HepG2 (cell line): ENCODE results near the gene BHLHE41. TPM values are rescaled to one million over a fixed set of nuclear protein-coding genes. Genes with fewer than 3 reads are reported as not detected.

Experiments used
- ATAC-seq: fragments of 200-7000 bp; cut with Tn5 transposase; 3 replicates; pipeline ENCODE4 v1.9.1; 2020; ENCODE audit warnings: mild to moderate bottlenecking, moderate library complexity
- BruUV-seq: library from RNA; stranded (reverse); fragments of 400-500 nt; replicated peaks from 2 replicates; lab custom pipeline; 2021; lab: Mats Ljungman, UMichigan
- CTCF ChIA-PET: fragments of 300-600 bp; formaldehyde crosslinking; extraction: SDS; loops from one replicate; lab custom pipeline; 2021; ENCODE audit warnings: low total read pairs, inconsistent platforms, low intra/inter-chr PET ratio; lab: Yijun Ruan, JAX
- POLR2A ChIA-PET: fragments of 350-600 bp; sonication (Branson Sonifier 250); formaldehyde crosslinking; loops from one replicate; lab custom pipeline; 2020; ENCODE audit warnings: antibody characterized with exemption, inconsistent platforms; lab: Yijun Ruan, JAX
- DNase-seq: peaks from one replicate; pipeline ENCODE4 v3.0.0-alpha.2; 2015; ENCODE audit warnings: low spot score
- FAIRE-seq: peaks from 3 replicates; lab custom pipeline; 2011; peaks lifted over from hg19 to GRCh38; lab: Jason Lieb, UNC
- H2AFZ ChIP-seq: one replicate; pipeline ENCODE4 v1.6.1; 2011; ENCODE audit warnings: low read length, inconsistent platforms
- H3K27ac ChIP-seq: fragments of 300-600 bp; 3 replicates; pipeline ENCODE4 v1.8.0; 2011; ENCODE audit warnings: mixed run types, mild to moderate bottlenecking, mixed read lengths, low read length, inconsistent platforms; ENCODE audit not compliant: insufficient read depth; ENCODE audit errors: extremely low read length
- H3K27me3 ChIP-seq, 2 experiments: fragments of 200-600 bp in 1 of 2; 2 replicates in 1 of 2; 3 replicates in 1 of 2; pipeline versions ENCODE4 v1.6.0 to v1.8.0; 2011; ENCODE audit warnings: low read length in 2 of 2, mild to moderate bottlenecking in 2 of 2, moderate library complexity in 2 of 2, inconsistent platforms in 1 of 2; ENCODE audit not compliant: insufficient read depth in 2 of 2, control insufficient read depth in 1 of 2
- H3K36me3 ChIP-seq, 2 experiments: fragments of 200-600 bp in 1 of 2; replicated peaks in 1 of 2; 2 replicates in 1 of 2; 3 replicates in 1 of 2; pipeline versions ENCODE4 v1.5.1 to v1.8.0; 2011; ENCODE audit warnings: low read length in 2 of 2, inconsistent platforms in 1 of 2; ENCODE audit not compliant: insufficient read depth in 2 of 2, control insufficient read depth in 1 of 2
- H3K4me1 ChIP-seq: 2 replicates; pipeline ENCODE4 v1.5.1; 2012; ENCODE audit warnings: low read length, inconsistent platforms; ENCODE audit not compliant: insufficient read depth
- H3K4me2 ChIP-seq: 2 replicates; pipeline ENCODE4 v1.6.0; 2011; ENCODE audit warnings: low read depth, low read length, inconsistent platforms
- H3K4me3 ChIP-seq, 3 experiments: fragments of 200-600 bp in 1 of 3; sonication (generic), shearing (Covaris generic) in 1 of 3; replicated peaks in 1 of 3; 2 replicates each; pipeline ENCODE4 v1.5.1; 2011 to 2016; ENCODE audit warnings: low read length in 3 of 3, inconsistent platforms in 2 of 3, low read depth in 2 of 3, mild to moderate bottlenecking in 2 of 3, control low read depth in 1 of 3, mixed read lengths in 1 of 3; ENCODE audit not compliant: insufficient read depth in 1 of 3
- H3K79me2 ChIP-seq: one replicate; pipeline ENCODE4 v1.6.1; 2011; ENCODE audit warnings: low read length, inconsistent platforms; ENCODE audit not compliant: insufficient read depth
- H3K9ac ChIP-seq: 2 replicates; pipeline ENCODE4 v1.6.0; 2011; ENCODE audit warnings: mild to moderate bottlenecking, low read depth, low read length, inconsistent platforms; ENCODE audit not compliant: insufficient read depth
- H3K9me3 ChIP-seq: 2 replicates; pipeline ENCODE4 v1.5.1; 2012; ENCODE audit warnings: mild to moderate bottlenecking, low read length
- H4K20me1 ChIP-seq: 2 replicates; pipeline ENCODE4 v1.6.0; 2011; ENCODE audit warnings: inconsistent platforms, mild to moderate bottlenecking, low read length, moderate library complexity; ENCODE audit not compliant: insufficient read depth
- ARID2 ChIP-seq: sonication (generic); formaldehyde crosslinking; IDR thresholded peaks from 2 replicates; pipeline ENCODE4 v1.8.1; 2022; ENCODE audit warnings: mild to moderate bottlenecking, missing genetic modification reagents, borderline replicate concordance
- CEBPB ChIP-seq: IDR thresholded peaks from 2 replicates; pipeline ENCODE4 v1.6.1; 2011; ENCODE audit warnings: low read depth, low read length, improper control_type of control experiment, borderline replicate concordance
- GFI1 ChIP-seq: sonication (generic); formaldehyde crosslinking; IDR thresholded peaks from 2 replicates; pipeline ENCODE4 v1.5.0; 2020; ENCODE audit warnings: missing genetic modification reagents, mild to moderate bottlenecking, borderline replicate concordance
- NPAS2 ChIP-seq: sonication (generic); formaldehyde crosslinking; IDR thresholded peaks from 2 replicates; pipeline ENCODE4 v1.8.0; 2022; ENCODE audit warnings: mild to moderate bottlenecking, missing genetic modification reagents, borderline replicate concordance
- PATZ1 ChIP-seq: sonication (generic); formaldehyde crosslinking; IDR thresholded peaks from 2 replicates; pipeline ENCODE4 v1.4.0; 2020; ENCODE audit warnings: missing genetic modification reagents
- PBX3 ChIP-seq: sonication (generic); formaldehyde crosslinking; IDR thresholded peaks from 2 replicates; pipeline ENCODE4 v1.8.1; 2023; ENCODE audit warnings: missing genetic modification reagents, inconsistent platforms, borderline replicate concordance
- PRDM15 ChIP-seq: sonication (generic); formaldehyde crosslinking; IDR thresholded peaks from 2 replicates; pipeline ENCODE4 v1.4.0; 2020; ENCODE audit warnings: missing genetic modification reagents
- RFX1 ChIP-seq: fragments of 450-650 bp; IDR thresholded peaks from 2 replicates; pipeline ENCODE4 v1.6.1; 2017
- RXRA ChIP-seq: sonication (generic); formaldehyde crosslinking; IDR thresholded peaks from 2 replicates; pipeline ENCODE4 v1.5.1; 2020; ENCODE audit warnings: missing genetic modification reagents
- SNAPC2 ChIP-seq: sonication (generic); formaldehyde crosslinking; IDR thresholded peaks from 2 replicates; pipeline ENCODE4 v1.8.1; 2022; ENCODE audit warnings: mild to moderate bottlenecking, missing genetic modification reagents
- SPEN ChIP-seq: sonication (generic); formaldehyde crosslinking; IDR thresholded peaks from 2 replicates; pipeline ENCODE4 v1.5.1; 2020; ENCODE audit warnings: low read depth, mild to moderate bottlenecking, missing genetic modification reagents
- ZFP90 ChIP-seq: sonication (generic); formaldehyde crosslinking; IDR thresholded peaks from 2 replicates; pipeline ENCODE4 v1.8.0; 2022; ENCODE audit warnings: missing genetic modification reagents, mild to moderate bottlenecking, inconsistent platforms, borderline replicate concordance
- WGBS: methylation state at CpG from one replicate; pipeline ENCODE4 v1.1.6; 2017; ENCODE audit warnings: low lambda C conversion rate; 5-methylcytosine and 5-hydroxymethylcytosine counted together
- in situ Hi-C: cut with HindIII; loops from 2 replicates; pipeline ENCODE4 v1.10.0; 2017; ENCODE audit warnings: low pct_unique_long_range_greater_than_20kb; ENCODE audit not compliant: extremely low pct_ligation_motif_present
- intact Hi-C: fragments of 100-400 bp; cut with micrococcal nuclease; formaldehyde crosslinking; loops from one replicate; pipeline ENCODE4 v1.10.0; 2022; ENCODE audit not compliant: unreplicated experiment
- polyA plus RNA-seq, 8 experiments: library from polyadenylated mRNA; depleted of rRNA in 3 of 8; stranded (reverse) in 7 of 8; unstranded in 1 of 8; fragments of >200 nt; fragmentation: Illumina TruSeq in 4 of 8; extraction: Trizol in 4 of 8; gene quantifications; 2 replicates each; pipeline versions ENCODE4 v1.2.1 to v1.2.3, GENCODE V29; 2011 to 2016; ENCODE audit warnings: low read depth in 4 of 8, missing spikeins in 1 of 8, mixed read lengths in 1 of 8; ENCODE audit not compliant: insufficient read depth in 1 of 8
- total RNA-seq, 5 experiments: library from RNA; depleted of rRNA; stranded (reverse); fragments of >200 nt; fragmentation: Illumina TruSeq; extraction: Trizol; gene quantifications; 2 replicates each; pipeline ENCODE4 v1.2.3, GENCODE V29; 2016; ENCODE audit warnings: low read depth in 1 of 5

BHLHE41 gene
- total and polyA plus RNA-seq, 2 of the 13 experiments (the other 11 are each of a cell fraction or from before 2014, with no cell fraction given): 0.03 TPM; not detected in 1

GRCh38 chr12:26148291-26148690 is 23.5 kb upstream of the BHLHE41 start:
- POLR2A ChIA-PET: no interaction called here
- Histone ChIP-seq H3K4me2 (no peak overlapping the region), H3K27ac (no peak overlapping the region), H3K9ac (no peak overlapping the region), H3K9me3 (no peaks in the 10 kb centered on the region), H3K79me2 (no peaks in the 10 kb centered on the region), H3K27me3 (0 out of 5 replicates have a peak, but pooled peaks cover 0 to 6% of the 10 kb centered on the region in 2 experiments), H4K20me1 (no peaks in the 10 kb centered on the region), H2AFZ (no peak overlapping the region), H3K36me3 (no peaks in the 10 kb centered on the region), H3K4me3 (no peak overlapping the region), H3K4me1 (peaks cover 8% of the 10 kb centered on the region)
- FAIRE-seq (no peak), DNase-seq (no peak), ATAC-seq (no peak)
- 12% methylated on average over 7 of the region's 7 CpGs for WGBS
- CTCF ChIA-PET: no interaction called here
- intact Hi-C loops (no loop called here), in situ Hi-C loops (no loop called here)
- no TSS peak for BruUV-seq
- TF ChIP-seq PATZ1 (CRISPR knock-in tag) (no peak), ARID2 (CRISPR knock-in tag) (no peak)

- no peak overlapping the region for H3K27ac ChIP-seq
- DNase-seq: no peak
- 23% methylated on average over 2 of the region's 2 CpGs for WGBS
- ChIA-PET CTCF (no interaction called here), POLR2A (no interaction called here)
- in situ Hi-C loops: no loop called here
- no peak for ATAC-seq
- no peaks in the 10 kb centered on the region for H3K79me2 ChIP-seq
- no peak overlapping the region for H2AFZ ChIP-seq
- H3K9me3 ChIP-seq: no peaks in the 10 kb centered on the region
- H3K9ac ChIP-seq: no peak overlapping the region
- no peak overlapping the region for H3K4me3 ChIP-seq
- intact Hi-C loops: no loop called here
- H3K27me3 ChIP-seq: 0 out of 5 replicates have a peak, but pooled peaks cover 0 to 6% of the 10 kb centered on the region in 2 experiments
- H4K20me1 ChIP-seq: no peaks in the 10 kb centered on the region
- H3K36me3 ChIP-seq: no peaks in the 10 kb centered on the region
- no peak for FAIRE-seq
- BruUV-seq: no TSS peak
- H3K4me1 ChIP-seq: no peaks in the 10 kb centered on the region
- H3K4me2 ChIP-seq: no peak overlapping the region
- TF ChIP-seq SPEN (CRISPR knock-in tag) (no peak), RFX1 (no peak), RXRA (CRISPR knock-in tag) (no peak), GFI1 (CRISPR knock-in tag) (no peak), PRDM15 (CRISPR knock-in tag) (no peak), PBX3 (no peak), NPAS2 (no peak), ZFP90 (CRISPR knock-in tag) (no peak), SNAPC2 (no peak), CEBPB (no peak)
Measured at GRCh38 chr12:26143291-26143690, 18.5 kb upstream of the BHLHE41 start.
